Measurements from ENCODE around the gene ACOT11.
A peak's percentile ranks its signal among the peaks of the same experiment; 100 is the strongest.

Gene ACOT11

DNA sequence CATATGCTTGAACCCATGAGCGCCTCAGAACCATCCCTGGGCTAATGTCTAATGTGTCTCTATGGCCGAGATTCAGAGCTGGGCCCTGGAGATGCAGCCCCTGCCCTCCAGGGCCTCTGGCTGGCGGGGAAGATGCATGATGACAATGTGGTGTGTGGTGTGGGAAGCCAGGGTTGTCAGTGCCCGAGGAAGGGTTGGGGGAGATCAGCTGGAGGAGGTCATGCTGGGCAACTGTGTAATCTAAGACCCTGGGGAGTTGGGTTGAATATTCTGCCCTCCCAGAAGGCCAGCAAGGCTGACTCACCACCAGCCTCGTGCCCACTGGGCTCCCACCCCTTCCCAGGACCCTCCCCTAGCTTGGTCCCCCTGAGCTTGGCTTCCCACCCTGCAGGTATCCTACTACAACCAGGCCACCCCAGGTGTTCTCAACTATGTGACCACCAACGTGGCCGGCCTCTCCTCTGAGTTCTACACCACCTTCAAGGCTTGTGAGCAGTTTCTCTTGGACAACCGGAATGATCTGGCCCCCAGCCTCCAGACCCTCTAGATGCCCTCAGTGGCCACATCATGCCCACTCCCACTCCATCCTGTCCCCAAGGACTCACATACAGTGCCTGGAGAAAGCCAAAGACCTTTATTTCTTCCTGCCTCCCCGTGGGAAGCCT is 60.7 kb downstream of the ACOT11 start (continued):
- TF ChIP-seq ZNF248 (tag by site-specific recombination; IDR thresholded peaks at IDR 0.05), result no peak
- TF ChIP-seq, protein P1, sequence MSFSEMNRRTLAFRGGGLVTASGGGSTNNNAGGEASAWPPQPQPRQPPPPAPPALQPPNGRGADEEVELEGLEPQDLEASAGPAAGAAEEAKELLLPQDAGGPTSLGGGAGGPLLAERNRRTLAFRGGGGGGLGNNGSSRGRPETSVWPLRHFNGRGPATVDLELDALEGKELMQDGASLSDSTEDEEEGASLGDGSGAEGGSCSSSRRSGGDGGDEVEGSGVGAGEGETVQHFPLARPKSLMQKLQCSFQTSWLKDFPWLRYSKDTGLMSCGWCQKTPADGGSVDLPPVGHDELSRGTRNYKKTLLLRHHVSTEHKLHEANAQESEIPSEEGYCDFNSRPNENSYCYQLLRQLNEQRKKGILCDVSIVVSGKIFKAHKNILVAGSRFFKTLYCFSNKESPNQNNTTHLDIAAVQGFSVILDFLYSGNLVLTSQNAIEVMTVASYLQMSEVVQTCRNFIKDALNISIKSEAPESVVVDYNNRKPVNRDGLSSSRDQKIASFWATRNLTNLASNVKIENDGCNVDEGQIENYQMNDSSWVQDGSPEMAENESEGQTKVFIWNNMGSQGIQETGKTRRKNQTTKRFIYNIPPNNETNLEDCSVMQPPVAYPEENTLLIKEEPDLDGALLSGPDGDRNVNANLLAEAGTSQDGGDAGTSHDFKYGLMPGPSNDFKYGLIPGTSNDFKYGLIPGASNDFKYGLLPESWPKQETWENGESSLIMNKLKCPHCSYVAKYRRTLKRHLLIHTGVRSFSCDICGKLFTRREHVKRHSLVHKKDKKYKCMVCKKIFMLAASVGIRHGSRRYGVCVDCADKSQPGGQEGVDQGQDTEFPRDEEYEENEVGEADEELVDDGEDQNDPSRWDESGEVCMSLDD (tag by site-specific recombination; IDR thresholded peaks at IDR 0.05), result no peak
- TF ChIP-seq ZNF121 (tag by site-specific recombination; IDR thresholded peaks at IDR 0.05), result no peak
- no peak for TF ChIP-seq ZNF202 (tag by site-specific recombination; IDR thresholded peaks at IDR 0.05; ENCODE audit: borderline replicate concordance)

- CTCF ChIA-PET, result no interaction called here
- POLR2A ChIA-PET, result no interaction called here
- no peak overlapping the region for H3K27ac ChIP-seq (ENCODE audit: extremely low read depth, low read depth, low read length)
- TF ChIP-seq ZBTB48 (tag by site-specific recombination; IDR thresholded peaks at IDR 0.05) (no peak), ZIC2 (tag by site-specific recombination; IDR thresholded peaks at IDR 0.05) (peak; percentile 89)
- no peaks in the 10 kb centered on the region for H3K9me3 ChIP-seq (ENCODE audit: control insufficient read depth, insufficient read depth, low read depth, low read length)
- no peaks in the 10 kb centered on the region for H3K4me1 ChIP-seq (ENCODE audit: control insufficient read depth, insufficient read depth, low read length)
- no peak overlapping the region for H3K4me3 ChIP-seq (ENCODE audit: low read depth, low read length)
- H3K36me3 ChIP-seq (ENCODE audit: control insufficient read depth in 2 of 2, insufficient read depth in 1 of 2, low read length in 2 of 2), result no peaks in the 10 kb centered on the region
These were observed 61.4 kb downstream of the ACOT11 start for GRCh38 chr1:54609301-54609921.

GRCh38 chr1:54610048-54610447 is 62.0 kb downstream of the ACOT11 start:
- H3K4me1 ChIP-seq (ENCODE audit: control insufficient read depth, insufficient read depth, low read length), result no peaks in the 10 kb centered on the region
- TF ChIP-seq, protein P1 (tag by site-specific recombination; IDR thresholded peaks at IDR 0.05), result no peak
- TF ChIP-seq KLF17 (tag by site-specific recombination; IDR thresholded peaks at IDR 0.05) (no peak), HOXD13 (CRISPR knock-in tag; IDR thresholded peaks at IDR 0.05; ENCODE audit: borderline replicate concordance) (no peak), ZNF362 (tag by site-specific recombination; IDR thresholded peaks at IDR 0.05) (no peak), MYNN (tag by site-specific recombination; IDR thresholded peaks at IDR 0.05; ENCODE audit: borderline replicate concordance) (no peak), ZNF785 (tag by site-specific recombination; IDR thresholded peaks at IDR 0.05) (no peak), REST (tag by site-specific recombination; IDR thresholded peaks at IDR 0.05) (no peak), ZNF501 (tag by site-specific recombination; IDR thresholded peaks at IDR 0.05) (no peak), ZNF701 (tag by site-specific recombination; IDR thresholded peaks at IDR 0.05) (no peak), ZFP3 (tag by site-specific recombination; IDR thresholded peaks at IDR 0.05; ENCODE audit: low read depth) (no peak)
- TF ChIP-seq, protein P2, sequence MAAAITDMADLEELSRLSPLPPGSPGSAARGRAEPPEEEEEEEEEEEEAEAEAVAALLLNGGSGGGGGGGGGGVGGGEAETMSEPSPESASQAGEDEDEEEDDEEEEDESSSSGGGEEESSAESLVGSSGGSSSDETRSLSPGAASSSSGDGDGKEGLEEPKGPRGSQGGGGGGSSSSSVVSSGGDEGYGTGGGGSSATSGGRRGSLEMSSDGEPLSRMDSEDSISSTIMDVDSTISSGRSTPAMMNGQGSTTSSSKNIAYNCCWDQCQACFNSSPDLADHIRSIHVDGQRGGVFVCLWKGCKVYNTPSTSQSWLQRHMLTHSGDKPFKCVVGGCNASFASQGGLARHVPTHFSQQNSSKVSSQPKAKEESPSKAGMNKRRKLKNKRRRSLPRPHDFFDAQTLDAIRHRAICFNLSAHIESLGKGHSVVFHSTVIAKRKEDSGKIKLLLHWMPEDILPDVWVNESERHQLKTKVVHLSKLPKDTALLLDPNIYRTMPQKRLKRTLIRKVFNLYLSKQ (tag by site-specific recombination; IDR thresholded peaks at IDR 0.05; ENCODE audit: borderline replicate concordance), result no peak
- TF ChIP-seq, protein P3, sequence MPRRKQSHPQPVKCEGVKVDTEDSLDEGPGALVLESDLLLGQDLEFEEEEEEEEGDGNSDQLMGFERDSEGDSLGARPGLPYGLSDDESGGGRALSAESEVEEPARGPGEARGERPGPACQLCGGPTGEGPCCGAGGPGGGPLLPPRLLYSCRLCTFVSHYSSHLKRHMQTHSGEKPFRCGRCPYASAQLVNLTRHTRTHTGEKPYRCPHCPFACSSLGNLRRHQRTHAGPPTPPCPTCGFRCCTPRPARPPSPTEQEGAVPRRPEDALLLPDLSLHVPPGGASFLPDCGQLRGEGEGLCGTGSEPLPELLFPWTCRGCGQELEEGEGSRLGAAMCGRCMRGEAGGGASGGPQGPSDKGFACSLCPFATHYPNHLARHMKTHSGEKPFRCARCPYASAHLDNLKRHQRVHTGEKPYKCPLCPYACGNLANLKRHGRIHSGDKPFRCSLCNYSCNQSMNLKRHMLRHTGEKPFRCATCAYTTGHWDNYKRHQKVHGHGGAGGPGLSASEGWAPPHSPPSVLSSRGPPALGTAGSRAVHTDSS (tag by site-specific recombination; IDR thresholded peaks at IDR 0.05), result no peak
- H3K4me3 ChIP-seq (ENCODE audit: low read depth, low read length), result no peak overlapping the region
- POLR2A ChIA-PET, result no interaction called here
- CTCF ChIA-PET, result no interaction called here
- no peaks in the 10 kb centered on the region for H3K36me3 ChIP-seq (ENCODE audit: control insufficient read depth in 2 of 2, insufficient read depth in 1 of 2, low read length in 2 of 2)
- no peaks in the 10 kb centered on the region for H3K9me3 ChIP-seq (ENCODE audit: control insufficient read depth, insufficient read depth, low read depth, low read length)
- no peak overlapping the region for H3K27ac ChIP-seq (ENCODE audit: extremely low read depth, low read depth, low read length)
